Measurements from ENCODE around the gene F7.
"Not testable (repeated sequence)": the region's sequence is repeated elsewhere in the genome, so short reads cannot be mapped to it uniquely, and the experiment has no call there.

The F7 gene

DNA sequence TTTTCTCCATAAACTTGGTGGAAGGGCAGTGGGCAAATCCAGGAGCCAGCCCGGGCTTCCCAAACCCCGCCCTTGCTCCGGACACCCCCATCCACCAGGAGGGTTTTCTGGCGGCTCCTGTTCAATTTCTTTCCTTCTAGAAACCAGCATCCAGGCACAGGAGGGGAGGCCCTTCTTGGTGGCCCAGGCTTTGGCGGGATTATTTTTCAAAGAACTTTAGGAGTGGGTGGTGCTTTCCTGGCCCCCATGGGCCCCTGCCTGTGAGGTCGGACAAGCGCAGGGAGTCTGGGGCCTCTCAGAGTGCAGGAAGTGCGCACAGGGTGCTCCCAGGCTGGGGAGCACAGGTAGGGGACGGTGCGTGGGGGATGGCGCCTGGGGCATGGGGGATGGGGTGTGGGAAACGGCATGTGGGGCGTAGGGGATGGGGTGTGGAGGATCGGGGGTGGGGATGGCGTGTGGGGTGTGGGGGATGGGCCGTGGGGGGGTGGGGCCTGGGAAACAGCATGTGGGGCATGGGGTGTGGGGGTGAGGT lies 396 bp downstream of the F7 start:
- Histone ChIP-seq H3K9me2 (replicated peaks; ENCODE audit: control insufficient read depth, low read length) (no peaks in the 10 kb centered on the region), H3K27ac (ENCODE audit: low read depth, low read length) (no peak overlapping the region), H3K4me1 (ENCODE audit: control insufficient read depth, low read length) (no peaks in the 10 kb centered on the region), H4K20me1 (ENCODE audit: control insufficient read depth, insufficient read depth, low read depth, low read length) (no peaks in the 10 kb centered on the region), H3K27me3 (ENCODE audit: control insufficient read depth, low read length) (no peaks in the 10 kb centered on the region), H3K4me2 (ENCODE audit: low read length) (no peak overlapping the region), H3K79me2 (ENCODE audit: control insufficient read depth, low read length) (no peaks in the 10 kb centered on the region), H3F3A (ENCODE audit: control insufficient read depth, insufficient read depth) (no peaks in the 10 kb centered on the region), H3K9me3 (ENCODE audit: control insufficient read depth, insufficient read depth, low read length) (peaks cover 7% of the 10 kb centered on the region; the same call in 1 of the 2 replicates), H3K36me3 (ENCODE audit: control insufficient read depth, low read length) (no peaks in the 10 kb centered on the region), H3K4me3 (ENCODE audit: low read length) (no peak overlapping the region)
- TF ChIP-seq EZH2phosphoT487 (IDR thresholded peaks at IDR 0.05; ENCODE audit: borderline replicate concordance, low read length): no peak
- TF ChIP-seq, protein P1, sequence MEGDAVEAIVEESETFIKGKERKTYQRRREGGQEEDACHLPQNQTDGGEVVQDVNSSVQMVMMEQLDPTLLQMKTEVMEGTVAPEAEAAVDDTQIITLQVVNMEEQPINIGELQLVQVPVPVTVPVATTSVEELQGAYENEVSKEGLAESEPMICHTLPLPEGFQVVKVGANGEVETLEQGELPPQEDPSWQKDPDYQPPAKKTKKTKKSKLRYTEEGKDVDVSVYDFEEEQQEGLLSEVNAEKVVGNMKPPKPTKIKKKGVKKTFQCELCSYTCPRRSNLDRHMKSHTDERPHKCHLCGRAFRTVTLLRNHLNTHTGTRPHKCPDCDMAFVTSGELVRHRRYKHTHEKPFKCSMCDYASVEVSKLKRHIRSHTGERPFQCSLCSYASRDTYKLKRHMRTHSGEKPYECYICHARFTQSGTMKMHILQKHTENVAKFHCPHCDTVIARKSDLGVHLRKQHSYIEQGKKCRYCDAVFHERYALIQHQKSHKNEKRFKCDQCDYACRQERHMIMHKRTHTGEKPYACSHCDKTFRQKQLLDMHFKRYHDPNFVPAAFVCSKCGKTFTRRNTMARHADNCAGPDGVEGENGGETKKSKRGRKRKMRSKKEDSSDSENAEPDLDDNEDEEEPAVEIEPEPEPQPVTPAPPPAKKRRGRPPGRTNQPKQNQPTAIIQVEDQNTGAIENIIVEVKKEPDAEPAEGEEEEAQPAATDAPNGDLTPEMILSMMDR (IDR thresholded peaks at IDR 0.05; ENCODE audit: low read depth, low read length, poor library complexity, severe bottlenecking): no peak

DNA sequence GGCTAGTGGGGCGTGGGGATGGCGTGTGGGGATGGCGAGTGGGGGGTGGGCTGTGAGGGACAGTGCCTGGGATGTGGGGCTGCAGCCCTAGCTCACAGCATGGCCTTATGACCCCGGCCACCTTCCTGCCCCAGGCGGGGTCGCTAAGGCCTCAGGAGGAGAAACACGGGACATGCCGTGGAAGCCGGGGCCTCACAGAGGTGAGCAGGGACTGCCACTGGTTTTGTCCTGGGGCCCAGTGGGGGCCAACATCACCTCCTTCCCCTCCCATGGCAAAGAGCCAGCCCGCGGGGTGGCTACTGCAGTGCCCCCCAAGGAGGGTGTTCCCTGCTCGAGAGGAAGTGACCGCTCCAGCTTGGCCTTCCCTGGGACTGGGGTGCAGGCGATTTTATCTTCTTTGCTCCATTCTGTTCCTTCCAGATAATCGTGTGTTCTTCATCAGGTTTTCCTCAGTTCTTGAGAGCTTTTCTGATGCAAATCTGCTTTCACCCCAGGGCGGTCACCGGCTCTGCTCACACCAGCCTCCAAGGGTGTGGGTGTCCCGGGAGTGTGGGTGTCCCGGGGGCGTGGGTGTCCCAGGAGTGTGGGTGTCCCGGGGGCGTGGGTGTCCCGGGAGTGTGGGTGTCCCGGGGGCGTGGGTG lies 1.2 kb downstream of the F7 start:
- H3K4me3 ChIP-seq (ENCODE audit: low read length): no peak overlapping the region
- H4K20me1 ChIP-seq (ENCODE audit: control insufficient read depth, insufficient read depth, low read depth, low read length): no peaks in the 10 kb centered on the region
- no peaks in the 10 kb centered on the region for H3K4me1 ChIP-seq (ENCODE audit: control insufficient read depth, low read length)
- peaks cover 7% of the 10 kb centered on the region; the same call in 1 of the 2 replicates for H3K9me3 ChIP-seq (ENCODE audit: control insufficient read depth, insufficient read depth, low read length)
- no peaks in the 10 kb centered on the region for H3K27me3 ChIP-seq (ENCODE audit: control insufficient read depth, low read length)
- no peaks in the 10 kb centered on the region for H3K9me2 ChIP-seq (replicated peaks; ENCODE audit: control insufficient read depth, low read length)
- H3K4me2 ChIP-seq (ENCODE audit: low read length): no peak overlapping the region
- no peaks in the 10 kb centered on the region for H3K79me2 ChIP-seq (ENCODE audit: control insufficient read depth, low read length)
- H3K27ac ChIP-seq (ENCODE audit: low read depth, low read length): no peak overlapping the region
- no peaks in the 10 kb centered on the region for H3K36me3 ChIP-seq (ENCODE audit: control insufficient read depth, low read length)
- TF ChIP-seq EZH2phosphoT487 (IDR thresholded peaks at IDR 0.05; ENCODE audit: borderline replicate concordance, low read length): no peak
- TF ChIP-seq, protein P1 (IDR thresholded peaks at IDR 0.05; ENCODE audit: low read depth, low read length, poor library complexity, severe bottlenecking): no peak
- H3F3A ChIP-seq (ENCODE audit: control insufficient read depth, insufficient read depth): no peaks in the 10 kb centered on the region

DNA sequence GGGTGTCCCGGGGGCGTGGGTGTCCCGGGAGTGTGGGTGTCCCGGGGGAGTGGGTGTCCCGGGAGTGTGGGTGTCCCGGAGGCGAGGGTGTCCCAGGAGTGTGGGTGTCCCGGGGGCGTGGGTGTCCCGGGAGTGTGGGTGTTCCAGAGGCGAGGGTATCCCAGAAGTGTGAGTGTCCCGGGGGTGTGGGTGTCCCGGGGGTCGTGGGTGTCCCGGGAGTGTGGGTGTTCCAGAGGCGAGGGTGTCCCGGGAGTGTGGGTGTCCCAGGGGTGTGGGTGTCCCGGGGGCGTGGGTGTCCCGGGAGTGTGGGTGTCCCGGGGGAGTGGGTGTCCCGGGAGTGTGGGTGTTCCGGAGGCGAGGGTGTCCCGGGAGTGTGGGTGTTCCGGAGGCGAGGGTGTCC lies 2.9 kb downstream of the F7 start:
- H3K36me3 ChIP-seq (ENCODE audit: control insufficient read depth, low read length): not testable (repeated sequence)

DNA sequence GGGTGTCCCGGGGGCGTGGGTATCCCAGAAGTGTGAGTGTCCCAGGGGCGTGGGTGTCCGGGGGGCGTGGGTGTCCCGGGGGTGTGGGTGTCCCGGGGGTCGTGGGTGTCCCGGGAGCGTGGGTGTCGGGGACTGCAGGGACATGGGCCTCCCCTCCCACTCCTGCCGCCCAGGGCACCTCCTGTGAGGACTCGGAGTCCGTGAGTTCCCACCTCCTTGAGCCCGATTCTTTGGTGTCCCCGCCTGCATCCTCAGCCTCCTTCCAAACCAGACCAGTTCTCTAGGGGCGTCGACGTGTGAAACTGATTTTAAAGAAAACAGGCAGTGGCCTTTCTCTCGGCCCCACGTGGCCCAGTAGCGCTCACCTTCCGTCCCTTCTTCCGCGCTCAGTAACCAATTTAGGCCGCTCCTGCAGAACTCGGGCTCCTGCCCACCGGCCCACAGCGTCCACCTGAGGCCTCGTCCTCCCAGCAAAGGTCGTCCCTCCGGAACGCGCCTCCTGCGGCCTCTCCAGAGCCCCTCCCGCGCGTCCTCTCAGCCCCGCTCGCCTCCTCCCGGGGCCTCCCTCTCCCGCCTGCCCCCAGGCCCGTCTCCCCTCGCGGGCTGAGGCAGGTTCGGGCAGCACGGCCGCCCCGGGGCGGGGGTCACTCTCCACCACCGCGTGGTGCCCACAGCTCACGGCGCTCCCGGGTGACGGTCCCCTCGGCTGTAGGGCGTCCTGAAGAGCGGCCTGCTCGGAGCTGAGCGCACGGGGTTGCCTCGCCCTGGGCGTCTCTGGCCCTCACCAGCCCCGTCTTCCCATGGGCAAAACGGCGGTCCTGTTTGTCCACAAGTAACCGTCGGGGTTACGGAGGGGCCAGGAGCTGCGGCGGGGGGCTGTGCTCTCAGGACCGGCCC lies 3.8 kb downstream of the F7 start:
- H3K27me3 ChIP-seq (ENCODE audit: control insufficient read depth, low read length): no peaks in the 10 kb centered on the region
- H3K36me3 ChIP-seq (ENCODE audit: control insufficient read depth, low read length): no peaks in the 10 kb centered on the region
- no peaks in the 10 kb centered on the region for H3K4me1 ChIP-seq (ENCODE audit: control insufficient read depth, low read length)
- no peak overlapping the region for H3K27ac ChIP-seq (ENCODE audit: low read depth, low read length)
- no peaks in the 10 kb centered on the region for H3F3A ChIP-seq (ENCODE audit: control insufficient read depth, insufficient read depth)
- TF ChIP-seq EZH2phosphoT487 (IDR thresholded peaks at IDR 0.05; ENCODE audit: borderline replicate concordance, low read length): no peak
- TF ChIP-seq, protein P1 (IDR thresholded peaks at IDR 0.05; ENCODE audit: low read depth, low read length, poor library complexity, severe bottlenecking): no peak
- H3K9me2 ChIP-seq (replicated peaks; ENCODE audit: control insufficient read depth, low read length): no peaks in the 10 kb centered on the region
- peaks cover 7% of the 10 kb centered on the region; the same call in 1 of the 2 replicates for H3K9me3 ChIP-seq (ENCODE audit: control insufficient read depth, insufficient read depth, low read length)
- no peaks in the 10 kb centered on the region for H3K79me2 ChIP-seq (ENCODE audit: control insufficient read depth, low read length)
- no peak overlapping the region for H3K4me3 ChIP-seq (ENCODE audit: low read length)
- H4K20me1 ChIP-seq (ENCODE audit: control insufficient read depth, insufficient read depth, low read depth, low read length): no peaks in the 10 kb centered on the region
- no peak overlapping the region for H3K4me2 ChIP-seq (ENCODE audit: low read length)

More for the DNA sequence above, 2.9 kb downstream of the F7 start:
- not testable (repeated sequence) for H3K79me2 ChIP-seq (ENCODE audit: control insufficient read depth, low read length); H3K9me3 ChIP-seq (ENCODE audit: control insufficient read depth, insufficient read depth, low read length); H3K9me2 ChIP-seq (replicated peaks; ENCODE audit: control insufficient read depth, low read length); H3F3A ChIP-seq (ENCODE audit: control insufficient read depth, insufficient read depth); H3K4me3 ChIP-seq (ENCODE audit: low read length); H3K4me1 ChIP-seq (ENCODE audit: control insufficient read depth, low read length); H3K27ac ChIP-seq (ENCODE audit: low read depth, low read length); H4K20me1 ChIP-seq (ENCODE audit: control insufficient read depth, insufficient read depth, low read depth, low read length); H3K27me3 ChIP-seq (ENCODE audit: control insufficient read depth, low read length); H3K4me2 ChIP-seq (ENCODE audit: low read length)

Data from DOHH2 (cell line).